Measurements from ENCODE around the gene TGFBI.

Gene TGFBI

GRCh38 chr5:136013559-136013958, 15.2 kb upstream of the TGFBI start:
- Histone ChIP-seq H3K4me1 (peaks cover 10% of the 10 kb centered on the region), H4K20me1 (no peaks in the 10 kb centered on the region), H3K27ac (no peak overlapping the region), H3K4me3 (no peak overlapping the region), H3K36me3 (no peaks in the 10 kb centered on the region), H3K9me3 (no peaks in the 10 kb centered on the region), H3K9ac (no peak overlapping the region), H3K27me3 (no peaks in the 10 kb centered on the region), H3K4me2 (no peak overlapping the region)
- TF ChIP-seq Cebpa-rat (IDR thresholded peaks at IDR 0.05): no peak

- no peaks in the 10 kb centered on the region for H3K27me3 ChIP-seq
- H3K36me3 ChIP-seq: no peaks in the 10 kb centered on the region
- peaks cover 5% of the 10 kb centered on the region; the same call in 1 of the 2 replicates for H3K4me1 ChIP-seq
- H3K4me2 ChIP-seq: peak overlapping the region; percentile 3; the same call in 1 of the 2 replicates
- H3K9me3 ChIP-seq: no peaks in the 10 kb centered on the region
- H3K9ac ChIP-seq: no peak overlapping the region
- no peak overlapping the region for H3K4me3 ChIP-seq
- no peaks in the 10 kb centered on the region for H4K20me1 ChIP-seq
- no peak overlapping the region for H3K27ac ChIP-seq
- TF ChIP-seq Cebpa-rat (IDR thresholded peaks at IDR 0.05): no peak
These were observed 14.5 kb upstream of the TGFBI start for GRCh38 chr5:136014049-136015002.

- H3K9ac ChIP-seq: no peak overlapping the region
- H3K4me1 ChIP-seq: peaks cover 5% of the 10 kb centered on the region; the same call in 1 of the 2 replicates
- H3K9me3 ChIP-seq: no peaks in the 10 kb centered on the region
- H3K4me2 ChIP-seq: no peak overlapping the region
- no peak overlapping the region for H3K27ac ChIP-seq
- H3K27me3 ChIP-seq: no peaks in the 10 kb centered on the region
- no peaks in the 10 kb centered on the region for H3K36me3 ChIP-seq
- no peak overlapping the region for H3K4me3 ChIP-seq
- H4K20me1 ChIP-seq: no peaks in the 10 kb centered on the region
- no peak for TF ChIP-seq Cebpa-rat (IDR thresholded peaks at IDR 0.05)
These were observed 13.8 kb upstream of the TGFBI start for GRCh38 chr5:136015003-136015375.

- no peaks in the 10 kb centered on the region for H4K20me1 ChIP-seq
- H3K9me3 ChIP-seq: no peaks in the 10 kb centered on the region
- H3K9ac ChIP-seq: no peak overlapping the region
- H3K4me2 ChIP-seq: no peak overlapping the region
- H3K4me1 ChIP-seq: peaks cover 5% of the 10 kb centered on the region; the same call in 1 of the 2 replicates
- TF ChIP-seq Cebpa-rat (IDR thresholded peaks at IDR 0.05): no peak
- no peak overlapping the region for H3K27ac ChIP-seq
- H3K36me3 ChIP-seq: no peaks in the 10 kb centered on the region
- H3K4me3 ChIP-seq: no peak overlapping the region
- H3K27me3 ChIP-seq: no peaks in the 10 kb centered on the region
These were observed 12.7 kb upstream of the TGFBI start for GRCh38 chr5:136015966-136016650.

GRCh38 chr5:136016945-136017530, 11.8 kb upstream of the TGFBI start:
- Histone ChIP-seq H3K36me3 (no peaks in the 10 kb centered on the region), H3K27me3 (no peaks in the 10 kb centered on the region), H3K4me3 (no peak overlapping the region), H4K20me1 (no peaks in the 10 kb centered on the region), H3K4me1 (peaks cover 5% of the 10 kb centered on the region; the same call in 1 of the 2 replicates), H3K9me3 (no peaks in the 10 kb centered on the region), H3K9ac (no peak overlapping the region), H3K27ac (no peak overlapping the region), H3K4me2 (no peak overlapping the region)
- TF ChIP-seq Cebpa-rat (IDR thresholded peaks at IDR 0.05): no peak

GRCh38 chr5:136018814-136019783, 9.7 kb upstream of the TGFBI start:
- Histone ChIP-seq H3K4me1 (peaks cover 3% of the 10 kb centered on the region; the same call in 1 of the 2 replicates), H3K9ac (no peak overlapping the region), H4K20me1 (no peaks in the 10 kb centered on the region), H3K27ac (no peak overlapping the region), H3K4me3 (no peak overlapping the region), H3K36me3 (no peaks in the 10 kb centered on the region), H3K4me2 (no peak overlapping the region), H3K27me3 (no peaks in the 10 kb centered on the region), H3K9me3 (no peaks in the 10 kb centered on the region)
- no peak for TF ChIP-seq Cebpa-rat (IDR thresholded peaks at IDR 0.05)

GRCh38 chr5:136020001-136020382, 8.8 kb upstream of the TGFBI start:
- Histone ChIP-seq H3K4me2 (no peak overlapping the region), H3K9me3 (no peaks in the 10 kb centered on the region), H3K27ac (no peak overlapping the region), H4K20me1 (no peaks in the 10 kb centered on the region), H3K4me1 (no peaks in the 10 kb centered on the region), H3K4me3 (no peak overlapping the region), H3K9ac (no peak overlapping the region), H3K27me3 (no peaks in the 10 kb centered on the region), H3K36me3 (no peaks in the 10 kb centered on the region)
- no peak for TF ChIP-seq Cebpa-rat (IDR thresholded peaks at IDR 0.05)

GRCh38 chr5:136020383-136021015, 8.3 kb upstream of the TGFBI start:
- Histone ChIP-seq H3K9ac (no peak overlapping the region), H3K27me3 (no peaks in the 10 kb centered on the region), H3K4me3 (no peak overlapping the region), H3K4me1 (no peaks in the 10 kb centered on the region), H3K9me3 (no peaks in the 10 kb centered on the region), H3K27ac (no peak overlapping the region), H3K36me3 (no peaks in the 10 kb centered on the region), H4K20me1 (no peaks in the 10 kb centered on the region), H3K4me2 (no peak overlapping the region)
- no peak for TF ChIP-seq Cebpa-rat (IDR thresholded peaks at IDR 0.05)

- Histone ChIP-seq H3K27me3 (no peaks in the 10 kb centered on the region), H3K9me3 (no peaks in the 10 kb centered on the region), H4K20me1 (no peaks in the 10 kb centered on the region), H3K9ac (no peak overlapping the region), H3K4me3 (no peak overlapping the region), H3K27ac (no peak overlapping the region), H3K36me3 (no peaks in the 10 kb centered on the region), H3K4me1 (no peaks in the 10 kb centered on the region), H3K4me2 (no peak overlapping the region)
- no peak for TF ChIP-seq Cebpa-rat (IDR thresholded peaks at IDR 0.05)
These were observed 7.8 kb upstream of the TGFBI start for GRCh38 chr5:136021016-136021405.
